ENCODE measurements around the gene SLC30A7. TPM values are rescaled to one million over a fixed set of nuclear protein-coding genes. Genes with fewer than 3 reads are reported as not detected.
A peak's percentile ranks its signal among the peaks of the same experiment; 100 is the strongest.

Gene SLC30A7
- polyA plus RNA-seq, 3 donors: 9.2 to 23.3 (median 17.6) TPM

- TF ChIP-seq CTCF (IDR thresholded peaks at IDR 0.05): no peak
- intact Hi-C loops (cut with micrococcal nuclease): no loop called here
- Mint-ChIP-seq H3K4me1 (no peaks in the 10 kb centered on the region), H3K27me3 (ENCODE audit: low read depth in 3 of 3) (no peaks in the 10 kb centered on the region), H3K4me3 (no peak overlapping the region), H3K9me3 (no peaks in the 10 kb centered on the region), H3K27ac (peak overlapping the region in 1 of 7 donors; percentile 23), H3K36me3 (peaks cover 35 to 37% of the 10 kb centered on the region in 2 donors)
- H3K4me2 ChIP-seq (replicated peaks; ENCODE audit: extremely low read depth, low read length, poor library complexity, severe bottlenecking): no peak overlapping the region
- no peak overlapping the region for H3K27ac ChIP-seq (ENCODE audit: low read depth in 1 of 2, low read length in 2 of 2)
- no peak overlapping the region for H2AFZ ChIP-seq (ENCODE audit: insufficient read depth, low read depth, low read length, poor library complexity, severe bottlenecking)
- no peaks in the 10 kb centered on the region for H3K9me3 ChIP-seq (replicated peaks in 1 of 2; ENCODE audit: control insufficient read depth in 1 of 2, insufficient read depth in 1 of 2, low read length in 2 of 2)
- H4K20me1 ChIP-seq (ENCODE audit: insufficient read depth, low read length): no peaks in the 10 kb centered on the region
- no peaks in the 10 kb centered on the region for H3K4me1 ChIP-seq (ENCODE audit: control insufficient read depth in 1 of 2, insufficient read depth in 2 of 2, low read length in 2 of 2)
- no peaks in the 10 kb centered on the region for H3K79me2 ChIP-seq (ENCODE audit: insufficient read depth, low read length)
- no peak overlapping the region for H3K4me3 ChIP-seq (replicated peaks in 1 of 3; ENCODE audit: low read depth in 2 of 3, low read length in 3 of 3)
- WGBS (ENCODE audit: insufficient coverage): no CpG with 5 or more reads among the region's 2 CpGs
- H3K9ac ChIP-seq (ENCODE audit: insufficient read depth, low read length, poor library complexity, severe bottlenecking): no peak overlapping the region
- no peak for DNase-seq
- peaks cover 29 to 49% of the 10 kb centered on the region in 2 donors for H3K36me3 ChIP-seq (replicated peaks in 1 of 2; ENCODE audit: control insufficient read depth in 1 of 2, insufficient read depth in 2 of 2, low read length in 2 of 2)
- no peaks in the 10 kb centered on the region for H3K27me3 ChIP-seq (ENCODE audit: control insufficient read depth in 2 of 2, insufficient read depth in 2 of 2, low read length in 2 of 2)
Observed at GRCh38 chr1:100989306-100990077, 93.6 kb downstream of the SLC30A7 start.

GRCh38 chr1:100995198-100995988 lies 99.5 kb downstream of the SLC30A7 start:
- Histone ChIP-seq H3K36me3 (replicated peaks in 1 of 2; ENCODE audit: control insufficient read depth in 1 of 2, insufficient read depth in 2 of 2, low read length in 2 of 2) (peaks cover 15 to 46% of the 10 kb centered on the region in 2 donors), H3K79me2 (ENCODE audit: insufficient read depth, low read length) (no peaks in the 10 kb centered on the region), H2AFZ (ENCODE audit: insufficient read depth, low read depth, low read length, poor library complexity, severe bottlenecking) (no peak overlapping the region), H3K27ac (ENCODE audit: low read depth in 1 of 2, low read length in 2 of 2) (peak overlapping the region in 1 of 2 donors; percentile 36), H3K4me1 (ENCODE audit: control insufficient read depth in 1 of 2, insufficient read depth in 2 of 2, low read length in 2 of 2) (no peaks in the 10 kb centered on the region), H3K9ac (ENCODE audit: insufficient read depth, low read length, poor library complexity, severe bottlenecking) (no peak overlapping the region), H3K27me3 (ENCODE audit: control insufficient read depth in 2 of 2, insufficient read depth in 2 of 2, low read length in 2 of 2) (no peaks in the 10 kb centered on the region), H3K9me3 (replicated peaks in 1 of 2; ENCODE audit: control insufficient read depth in 1 of 2, insufficient read depth in 1 of 2, low read length in 2 of 2) (no peaks in the 10 kb centered on the region), H3K4me3 (replicated peaks in 1 of 3; ENCODE audit: low read depth in 2 of 3, low read length in 3 of 3) (no peak overlapping the region), H3K4me2 (replicated peaks; ENCODE audit: extremely low read depth, low read length, poor library complexity, severe bottlenecking) (no peak overlapping the region), H4K20me1 (ENCODE audit: insufficient read depth, low read length) (no peaks in the 10 kb centered on the region)
- Mint-ChIP-seq H3K27ac (no peak overlapping the region), H3K4me3 (no peak overlapping the region), H3K27me3 (ENCODE audit: low read depth in 3 of 3) (no peaks in the 10 kb centered on the region), H3K4me1 (peaks cover 1% of the 10 kb centered on the region), H3K9me3 (no peaks in the 10 kb centered on the region), H3K36me3 (peaks cover 40 to 41% of the 10 kb centered on the region in 2 donors)
- 10% methylated on average over 2 of the region's 4 CpGs for WGBS (ENCODE audit: insufficient coverage)
- no peak for TF ChIP-seq CTCF (IDR thresholded peaks at IDR 0.05)
- intact Hi-C loops (cut with micrococcal nuclease): no loop called here
- no peak for DNase-seq
